ENCODE measurements around the gene ZNF320.
"Not testable (repeated sequence)": the region's sequence is repeated elsewhere in the genome, so short reads cannot be mapped to it uniquely, and the experiment has no call there.

ZNF320 gene

DNA sequence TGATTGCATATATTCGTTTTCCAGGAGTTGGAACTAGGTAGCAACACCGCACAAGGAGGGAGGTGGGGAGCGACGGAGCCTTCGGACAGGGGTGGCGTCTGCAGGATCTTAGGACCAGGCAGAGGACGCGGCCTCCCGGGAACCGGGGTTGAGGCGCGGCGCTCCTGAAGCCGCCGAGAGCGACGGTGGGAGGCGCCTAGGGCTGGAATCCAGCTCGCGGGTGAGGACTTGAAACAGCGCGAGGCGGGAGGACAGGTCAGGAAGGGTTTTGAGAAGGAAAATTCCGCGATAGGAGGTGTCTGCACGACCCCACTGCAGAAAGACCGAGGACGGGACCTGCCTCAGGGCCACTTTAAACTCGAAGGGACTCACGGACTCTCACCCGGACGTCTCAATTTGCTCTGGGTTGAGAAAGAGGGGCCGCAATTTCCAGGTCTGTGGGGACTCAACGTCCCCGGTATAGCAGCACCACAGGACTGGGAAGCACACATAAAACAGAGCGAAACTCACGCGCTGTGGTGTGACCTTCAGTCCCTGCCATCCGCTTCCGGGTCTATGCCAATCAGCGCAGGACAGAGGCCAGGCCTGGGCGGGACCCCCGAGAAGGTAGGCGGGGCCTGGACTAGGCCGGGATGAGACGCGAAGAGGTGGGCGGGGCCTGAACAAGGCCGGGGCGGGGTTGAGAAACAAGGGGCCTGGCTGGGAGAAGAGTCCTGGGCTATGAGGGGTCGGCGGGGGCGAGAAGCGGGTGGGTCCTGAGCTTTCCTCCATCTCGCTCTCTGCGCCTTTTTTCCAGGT is at the start of gene ZNF320:
Gene ZNF320, minus strand, starts transcription at position 498 of the 798 bp plus-strand sequence. CDS start 7,380 bp downstream, outside the sequence.
- no peak for DNase-seq

- DNase-seq = peak; percentile 44
Measured at GRCh38 chr19:52946322-52947310, 49.2 kb upstream of the ZNF320 start.

- DNase-seq = no peak
Measured at GRCh38 chr19:52945652-52946321, 48.4 kb upstream of the ZNF320 start.

DNA sequence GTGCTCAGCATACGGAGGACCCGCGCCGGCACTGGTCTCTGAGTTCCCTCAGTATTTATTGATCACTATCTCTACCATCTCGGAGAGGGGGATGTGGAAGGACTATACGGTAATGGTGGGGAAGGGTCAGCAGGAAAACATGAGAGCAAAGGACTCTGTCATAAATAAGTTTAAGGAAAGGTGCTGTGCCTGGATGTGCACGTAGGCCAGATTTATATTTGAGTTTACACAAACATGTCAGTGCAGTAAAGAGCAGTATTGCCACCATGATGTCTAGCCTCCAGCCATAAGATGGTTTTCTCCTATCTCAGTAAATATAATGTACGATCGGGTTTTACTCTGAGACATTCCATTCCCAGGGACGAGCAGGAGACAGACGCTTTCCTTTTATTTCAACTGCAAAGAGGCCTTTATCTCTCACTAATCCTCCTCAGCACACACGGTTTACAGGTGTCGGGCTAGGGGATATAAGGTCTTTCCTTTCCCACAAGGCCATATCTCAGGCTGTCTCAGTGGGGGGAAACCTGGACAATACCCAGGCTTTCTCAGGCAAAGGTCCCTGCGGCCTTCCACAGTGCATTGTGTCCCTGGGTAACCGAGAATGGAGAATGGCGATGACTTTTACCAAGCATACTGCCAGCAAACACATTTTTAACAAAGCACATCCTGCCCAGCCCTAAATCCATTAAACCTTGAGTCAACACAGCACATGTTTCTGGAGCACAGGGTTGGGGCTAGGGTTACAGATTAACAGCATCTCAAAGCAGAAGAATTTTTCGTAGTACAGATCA is 47.5 kb upstream of the ZNF320 start:
- DNase-seq = not testable (repeated sequence)

- no peak for DNase-seq
Measured at GRCh38 chr19:52943884-52944643, 46.6 kb upstream of the ZNF320 start.

DNA sequence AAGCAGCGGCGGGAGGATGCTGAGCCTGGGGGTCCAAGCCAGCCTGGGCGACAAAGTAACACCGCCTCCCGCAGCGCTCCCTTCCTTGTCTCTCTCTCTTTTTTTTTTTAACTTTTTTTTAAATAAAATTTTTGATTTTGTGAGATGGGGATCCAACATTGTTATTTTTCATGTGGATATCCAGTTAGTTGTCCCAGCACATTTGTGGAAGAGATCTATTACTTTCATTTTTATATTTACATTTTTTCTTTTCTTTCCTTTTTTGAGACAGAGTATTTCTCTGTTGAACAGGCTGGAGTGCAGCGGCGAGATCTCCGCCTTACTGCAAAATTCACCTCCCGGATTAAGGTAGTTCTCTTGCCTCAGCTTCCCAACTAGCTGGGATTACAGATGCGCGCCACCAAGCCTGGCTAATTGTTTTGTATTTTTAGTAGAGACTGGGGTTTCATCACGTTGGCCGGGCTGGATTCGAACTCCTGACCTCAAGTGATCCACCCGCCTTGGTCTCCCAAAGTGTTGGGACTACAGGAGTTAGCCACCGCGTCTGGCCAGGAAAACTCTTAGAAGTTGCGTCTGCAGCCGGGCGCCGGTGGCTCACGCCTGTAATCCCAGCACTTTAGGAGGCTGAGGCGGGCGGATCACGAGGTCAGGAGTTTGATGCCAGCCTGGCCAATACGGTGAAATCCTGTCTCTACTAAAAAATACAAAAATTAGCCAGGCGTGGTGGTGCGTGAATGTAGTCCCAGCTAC is 45.9 kb upstream of the ZNF320 start:
- no peak for DNase-seq

DNA sequence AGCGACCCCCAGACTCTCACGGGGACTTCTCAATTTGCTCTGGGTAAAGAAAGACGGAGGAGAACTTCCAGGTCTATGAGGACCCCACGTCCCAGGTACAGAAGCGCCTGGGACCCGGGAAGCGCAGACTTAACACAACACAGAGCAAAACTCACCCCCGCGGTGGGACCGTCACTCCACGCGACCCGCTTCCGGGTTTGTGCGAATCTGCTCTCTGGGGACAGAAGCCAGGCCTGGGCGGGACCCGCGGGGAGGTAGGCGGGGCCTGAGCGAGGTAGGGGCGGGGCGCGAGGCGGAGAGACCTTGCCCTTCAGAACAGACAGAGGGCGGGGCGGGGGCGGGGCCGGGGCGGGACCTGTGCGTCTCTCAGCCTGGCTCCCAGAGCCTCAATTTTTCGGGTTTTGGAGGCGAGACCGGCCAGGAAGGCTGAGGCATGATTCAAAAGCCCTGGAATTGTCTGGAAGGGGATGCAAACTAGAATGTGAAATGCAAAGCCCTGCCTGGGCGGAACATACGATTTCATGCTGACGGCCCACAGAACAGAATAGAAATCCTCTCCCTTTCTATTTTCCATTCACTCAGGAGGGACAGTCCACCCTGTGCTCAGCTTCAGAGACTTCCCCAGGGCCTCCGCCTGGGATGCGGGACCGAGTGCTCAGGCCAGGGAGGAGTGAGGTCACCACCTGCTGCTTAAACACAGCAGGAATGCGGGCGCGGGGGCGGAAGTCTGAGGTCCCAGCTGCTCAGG is 45.1 kb upstream of the ZNF320 start:
- peak; percentile 45 for DNase-seq

DNA sequence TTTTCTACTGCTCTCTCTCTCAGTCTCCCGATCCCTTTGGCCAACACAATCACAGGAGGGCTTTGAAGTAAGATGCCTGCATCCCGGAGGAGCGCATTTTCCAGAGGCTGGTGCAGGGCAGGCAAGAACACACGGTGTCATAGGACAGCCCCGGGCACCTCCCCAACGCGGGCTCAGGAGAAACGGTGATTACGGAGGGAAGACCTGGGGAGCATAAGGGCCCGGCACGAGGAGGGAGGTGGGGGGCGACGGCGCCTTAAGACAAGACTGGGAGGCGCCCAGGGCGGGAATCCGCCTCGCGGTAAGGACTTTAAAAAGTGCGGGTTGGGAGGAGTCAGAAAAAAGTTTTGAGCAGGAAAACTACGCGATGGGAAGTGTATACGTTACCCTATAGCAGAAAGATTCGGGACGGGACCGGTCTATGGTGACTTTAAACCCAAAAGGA is 44.5 kb upstream of the ZNF320 start:
- DNase-seq = no peak

DNA sequence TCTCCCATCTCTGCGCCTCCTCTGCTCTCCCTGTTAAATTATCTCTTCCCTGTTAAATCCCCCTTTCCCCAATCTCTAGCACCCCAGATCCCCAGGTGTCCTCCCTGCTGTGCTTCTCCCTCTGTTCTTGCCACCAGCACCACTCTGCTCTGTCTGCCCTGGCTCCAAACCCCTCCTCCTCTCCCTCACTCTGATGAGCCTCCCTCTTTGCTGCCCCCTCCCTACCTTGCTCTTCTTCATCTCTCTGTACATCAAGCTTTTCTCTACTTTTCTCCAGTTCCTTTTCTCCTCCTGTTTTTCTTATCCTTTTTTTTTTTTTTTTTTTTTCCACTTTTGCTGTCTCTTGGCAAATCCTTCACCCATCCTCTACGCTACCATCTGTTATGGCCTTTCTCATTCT is 44.1 kb upstream of the ZNF320 start:
- not testable (repeated sequence) for DNase-seq

- not testable (repeated sequence) for DNase-seq
Measured at GRCh38 chr19:52940905-52941304, 43.5 kb upstream of the ZNF320 start.

DNA sequence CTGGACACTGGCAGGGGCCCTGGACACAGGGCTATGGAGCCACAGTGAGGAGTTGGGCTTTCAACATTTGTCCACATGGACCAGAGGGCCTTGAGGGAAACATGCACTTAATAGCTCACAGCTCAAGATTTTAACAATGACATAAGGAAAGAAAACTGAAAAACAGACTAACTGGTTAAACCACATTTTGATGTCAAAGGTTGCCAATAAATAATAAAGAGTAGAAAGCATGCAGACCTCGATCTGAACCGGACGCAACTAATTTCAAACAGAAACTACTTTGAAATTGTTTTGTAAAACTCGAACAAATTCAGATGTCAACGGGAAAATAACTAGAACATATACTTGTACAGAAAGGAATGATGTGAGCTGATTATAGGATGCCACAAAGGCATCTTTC is 41.3 kb upstream of the ZNF320 start:
- no peak for DNase-seq

DNA sequence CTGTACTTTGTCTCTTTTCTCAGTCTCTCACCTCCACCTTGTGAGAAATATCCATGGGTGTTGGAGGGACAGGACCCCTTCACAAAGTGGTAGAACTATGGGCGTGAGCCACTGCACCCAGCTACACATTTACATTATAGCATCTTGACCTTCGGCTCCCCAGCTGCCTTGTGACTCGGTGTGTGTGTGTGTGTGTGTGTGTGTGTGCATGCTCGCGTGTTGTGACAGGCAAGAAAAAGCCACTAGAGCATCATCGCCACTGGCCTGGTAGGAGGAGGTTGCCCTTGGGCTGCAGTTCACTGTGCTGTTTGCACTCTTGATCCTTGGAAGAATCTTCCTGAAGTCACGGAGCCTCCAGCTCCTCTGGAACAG is 39.5 kb upstream of the ZNF320 start:
- DNase-seq = no peak

- DNase-seq = no peak
Measured at GRCh38 chr19:52936151-52936953, 38.9 kb upstream of the ZNF320 start.

- no peak for DNase-seq
Measured at GRCh38 chr19:52935434-52935833, 38.0 kb upstream of the ZNF320 start.

DNA sequence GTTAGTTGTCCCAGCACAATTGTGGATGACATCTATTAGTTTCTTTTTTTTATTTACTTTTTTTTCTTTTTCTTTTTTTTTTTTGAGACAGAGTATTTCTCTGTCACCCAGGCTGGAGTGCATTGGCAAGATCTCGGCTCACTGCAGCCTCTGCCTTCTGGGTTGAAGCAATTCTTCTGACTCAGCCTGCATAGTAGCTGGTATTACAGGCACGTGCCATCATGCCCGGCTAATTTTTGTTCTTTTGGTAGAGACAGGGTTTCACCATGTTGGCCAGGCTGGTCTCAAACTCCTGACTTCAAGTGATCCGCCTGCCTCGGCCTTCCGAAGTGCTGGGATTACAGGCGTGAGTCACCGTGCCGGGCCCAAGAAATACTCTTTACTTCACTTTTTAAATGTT is 27.2 kb upstream of the ZNF320 start:
- DNase-seq = not testable (repeated sequence)

GRCh38 chr19:52923778-52924593 is 26.6 kb upstream of the ZNF320 start:
- DNase-seq = peak; percentile 57

GRCh38 chr19:52922841-52923777 is 25.7 kb upstream of the ZNF320 start, which contains the start of gene ZNF888:
Gene ZNF888, minus strand, starts transcription at chr19:52923428. Its CDS starts 5,555 bp downstream, at chr19:52917873.
- peak; percentile 60 for DNase-seq
